ENCODE data around the gene REM2.
A peak's percentile ranks its signal among the peaks of the same experiment; 100 is the strongest.

REM2 gene

GRCh38 chr14:22897357-22897756 is 14.3 kb downstream of the REM2 start:
- DNase-seq (ENCODE audit: low spot score), result no peak
- TF ChIP-seq CTCF (IDR thresholded peaks at IDR 0.05; ENCODE audit: borderline replicate concordance, control extremely low read depth, extremely low read depth, insufficient read depth, missing control alignments), result no peak
- in situ Hi-C loops (cut with MboI; ENCODE audit: low sequenced_read_pairs, unreplicated experiment), result no loop called here

GRCh38 chr14:22898302-22899090 is 15.5 kb downstream of the REM2 start:
- no peak for DNase-seq (ENCODE audit: low spot score)
- in situ Hi-C loops (cut with MboI; ENCODE audit: low sequenced_read_pairs, unreplicated experiment), result no loop called here
- TF ChIP-seq CTCF (IDR thresholded peaks at IDR 0.05; ENCODE audit: borderline replicate concordance, control extremely low read depth, extremely low read depth, insufficient read depth, missing control alignments), result no peak

DNA sequence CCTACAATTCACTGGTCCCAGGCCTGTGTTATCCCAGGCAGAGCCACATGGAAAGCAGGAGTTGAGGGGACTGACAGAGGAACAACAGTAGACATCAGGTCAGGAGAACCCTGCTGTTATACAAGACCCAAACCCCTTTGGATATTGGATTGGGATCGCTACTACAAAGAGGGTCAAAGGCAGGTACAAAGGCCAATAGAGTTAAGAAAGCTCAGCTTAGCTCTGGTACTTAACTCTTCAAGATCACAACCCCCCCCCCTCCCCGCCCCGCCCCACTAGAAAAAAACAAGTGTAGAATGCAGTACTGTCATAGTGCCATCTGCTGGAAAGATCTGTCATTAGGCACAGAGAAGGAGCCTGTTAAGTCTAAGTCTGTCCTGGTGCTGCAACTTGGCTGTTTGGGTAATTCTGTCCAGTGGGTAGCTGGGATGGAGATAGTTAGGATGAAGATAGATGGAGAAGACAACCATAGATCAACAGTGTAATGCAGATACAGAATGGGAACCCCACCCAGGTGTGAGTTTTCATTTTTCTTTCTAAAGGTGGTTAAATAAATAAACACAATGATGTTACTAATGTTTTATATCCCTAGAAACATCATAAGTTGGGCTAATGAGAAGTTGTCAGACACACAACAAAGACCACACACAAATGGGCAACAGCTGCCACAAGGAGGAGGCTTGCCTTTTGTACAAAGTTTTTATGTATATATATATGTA is 17.2 kb downstream of the REM2 start:
- peak; percentile 56 for TF ChIP-seq CTCF (IDR thresholded peaks at IDR 0.05; ENCODE audit: borderline replicate concordance, control extremely low read depth, extremely low read depth, insufficient read depth, missing control alignments)
- peak; percentile 74 for DNase-seq (ENCODE audit: low spot score)
- in situ Hi-C loops (cut with MboI; ENCODE audit: low sequenced_read_pairs, unreplicated experiment), result no loop called here

- TF ChIP-seq CTCF (IDR thresholded peaks at IDR 0.05; ENCODE audit: borderline replicate concordance, control extremely low read depth, extremely low read depth, insufficient read depth, missing control alignments), result no peak
- DNase-seq (ENCODE audit: low spot score), result no peak
- in situ Hi-C loops (cut with MboI; ENCODE audit: low sequenced_read_pairs, unreplicated experiment), result no loop called here
Observed at GRCh38 chr14:22901799-22902198, 18.8 kb downstream of the REM2 start.

DNA sequence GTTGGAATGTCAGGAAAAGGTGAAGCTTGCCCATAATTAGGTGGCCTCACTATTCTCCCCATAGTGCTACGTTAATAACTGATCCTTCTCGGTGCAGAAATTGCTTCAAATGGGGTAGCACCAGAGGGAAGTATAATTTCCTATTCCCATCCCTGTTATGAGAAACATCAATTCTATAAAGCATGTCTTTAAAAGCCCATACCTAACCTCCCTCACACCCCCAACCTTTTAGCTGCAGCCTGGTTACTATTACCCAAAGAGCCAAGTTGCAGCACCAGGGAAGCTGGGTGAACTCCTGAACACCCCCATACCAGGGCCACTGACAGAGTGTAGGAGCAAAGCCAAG is 20.7 kb downstream of the REM2 start:
- DNase-seq (ENCODE audit: low spot score), result no peak
- no peak for TF ChIP-seq CTCF (IDR thresholded peaks at IDR 0.05; ENCODE audit: borderline replicate concordance, control extremely low read depth, extremely low read depth, insufficient read depth, missing control alignments)
- in situ Hi-C loops (cut with MboI; ENCODE audit: low sequenced_read_pairs, unreplicated experiment), result no loop called here

GRCh38 chr14:22905627-22906026 is 22.6 kb downstream of the REM2 start:
- TF ChIP-seq CTCF (IDR thresholded peaks at IDR 0.05; ENCODE audit: borderline replicate concordance, control extremely low read depth, extremely low read depth, insufficient read depth, missing control alignments), result no peak
- DNase-seq (ENCODE audit: low spot score), result no peak
- in situ Hi-C loops (cut with MboI; ENCODE audit: low sequenced_read_pairs, unreplicated experiment), result no loop called here

Measured in GM13976 (cell line).